HG03558 (cell line): Measurements from ENCODE around the gene AK9.

Experiments used
- ATAC-seq: cut with Tn5 transposase; IDR thresholded peaks from one replicate; pipeline ENCODE4 v1.9.1; 2021; ENCODE audit warnings: moderate number of reproducible peaks; ENCODE audit not compliant: unreplicated experiment; ENCODE audit errors: extremely low read depth

Gene AK9

DNA sequence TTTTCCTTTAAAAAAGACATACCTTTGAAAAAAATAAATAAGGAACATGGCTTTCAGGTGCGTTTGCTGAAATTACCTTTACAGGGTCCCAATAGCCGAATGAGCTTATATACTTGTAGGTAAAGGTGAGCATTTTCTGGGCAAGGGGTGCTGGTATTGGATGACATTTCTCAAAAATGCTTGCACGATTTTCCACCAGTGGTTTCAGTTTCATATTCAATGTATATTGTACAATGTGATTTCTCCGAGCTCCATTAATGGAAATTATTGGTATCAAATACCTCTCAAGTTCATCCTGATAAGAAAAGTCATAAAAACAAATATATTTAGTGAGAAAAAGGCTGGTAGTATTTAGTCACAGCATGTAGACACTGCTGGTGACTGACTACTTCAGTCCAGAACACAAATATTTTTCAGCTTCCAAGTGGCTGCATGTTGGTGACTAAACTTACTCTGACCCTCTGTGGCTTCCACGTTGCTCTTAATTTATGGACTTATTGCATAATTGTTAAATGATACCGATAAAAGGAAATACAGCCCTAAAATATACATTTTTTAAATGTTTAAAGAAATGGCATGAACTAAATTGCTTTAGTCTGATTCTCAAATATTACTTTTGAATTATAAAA, 175.1 kb downstream of the AK9 start:
- ATAC-seq, result no peak

DNA sequence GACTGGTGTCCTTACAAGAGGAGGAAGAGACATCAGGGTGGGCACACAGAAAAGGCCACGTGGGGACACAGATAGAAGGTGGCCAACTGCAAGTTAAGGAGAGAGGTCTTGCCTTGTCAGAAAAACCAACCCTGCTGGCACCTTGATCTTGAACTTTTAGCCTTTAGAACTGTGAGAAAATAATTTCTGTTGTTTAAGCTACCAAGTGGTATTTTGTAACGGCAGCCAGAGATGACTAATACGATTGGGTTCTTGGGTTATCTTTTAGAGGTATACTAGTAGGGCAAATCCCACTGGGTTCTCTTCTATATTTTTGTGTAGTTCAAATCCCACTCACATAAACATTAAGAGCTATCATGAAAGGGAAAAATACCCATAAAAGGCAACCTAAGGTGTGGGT, 176.1 kb downstream of the AK9 start:
- no peak for ATAC-seq

DNA sequence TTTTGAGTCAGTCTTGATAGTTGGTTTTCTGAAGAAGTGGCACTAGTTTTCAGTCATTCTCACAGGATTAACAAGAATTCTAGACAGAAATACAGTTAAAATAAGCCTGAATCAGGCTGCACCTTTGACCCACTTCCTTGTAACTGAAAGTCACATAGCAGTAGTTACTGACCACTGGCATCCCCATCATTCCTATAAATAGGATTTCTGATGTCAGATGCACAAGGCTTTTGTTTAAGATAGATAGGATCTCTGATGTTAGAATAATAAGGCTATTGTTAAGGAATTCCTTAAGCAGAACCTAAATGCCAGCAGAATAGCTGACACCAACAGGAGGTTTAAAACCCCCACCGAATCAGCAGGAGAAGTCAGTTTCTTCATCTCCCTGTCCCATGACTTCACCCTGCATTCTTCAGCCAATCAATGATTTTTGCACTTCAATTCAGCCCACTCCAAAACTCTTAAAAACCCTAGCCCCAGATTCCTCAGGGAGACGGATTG, 177.4 kb downstream of the AK9 start:
- ATAC-seq, result no peak

DNA sequence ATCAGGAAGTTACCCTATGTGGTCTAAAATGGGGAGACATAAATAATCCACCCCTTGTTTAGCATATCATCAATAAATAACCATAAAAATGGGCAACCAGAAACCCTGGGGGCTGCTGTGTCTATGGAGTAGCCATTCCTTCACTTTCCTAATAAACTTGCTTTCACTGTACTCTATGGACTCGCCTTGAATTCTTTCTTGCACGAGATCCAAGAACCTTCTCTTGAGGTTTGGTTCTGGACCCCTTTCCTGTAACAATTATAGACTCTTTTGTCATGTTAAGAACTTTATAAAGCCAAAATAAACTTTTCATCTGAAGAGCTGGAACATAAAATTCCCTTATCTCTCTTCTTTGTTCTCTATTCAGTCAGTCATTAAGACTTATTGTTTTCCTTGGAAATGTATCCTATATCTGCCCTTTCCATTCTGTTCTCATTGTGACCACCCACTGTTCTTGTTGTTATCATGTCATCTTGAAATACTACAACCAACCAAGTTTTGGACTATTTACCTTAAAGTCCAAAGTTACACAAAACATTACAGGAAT, 178.7 kb downstream of the AK9 start:
- no peak for ATAC-seq

DNA sequence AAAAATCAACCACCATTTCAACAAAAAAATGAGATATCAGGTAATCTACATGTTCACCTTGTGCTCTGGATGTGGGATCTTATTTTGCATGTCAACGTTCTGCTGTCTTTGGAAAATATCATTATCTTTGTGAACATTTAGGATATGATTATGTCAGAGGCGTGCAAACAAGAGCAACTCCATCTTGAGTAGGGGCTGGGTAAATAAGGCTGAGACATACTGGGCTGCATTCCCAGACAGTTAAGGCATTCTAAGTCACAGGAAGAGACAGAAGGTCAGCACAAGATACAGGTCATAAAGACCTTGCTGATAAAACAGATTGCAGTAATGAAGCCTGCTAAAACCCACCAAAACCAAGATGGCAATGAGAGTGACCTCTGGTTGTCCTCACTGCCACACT, 179.2 kb downstream of the AK9 start:
- no peak for ATAC-seq

DNA sequence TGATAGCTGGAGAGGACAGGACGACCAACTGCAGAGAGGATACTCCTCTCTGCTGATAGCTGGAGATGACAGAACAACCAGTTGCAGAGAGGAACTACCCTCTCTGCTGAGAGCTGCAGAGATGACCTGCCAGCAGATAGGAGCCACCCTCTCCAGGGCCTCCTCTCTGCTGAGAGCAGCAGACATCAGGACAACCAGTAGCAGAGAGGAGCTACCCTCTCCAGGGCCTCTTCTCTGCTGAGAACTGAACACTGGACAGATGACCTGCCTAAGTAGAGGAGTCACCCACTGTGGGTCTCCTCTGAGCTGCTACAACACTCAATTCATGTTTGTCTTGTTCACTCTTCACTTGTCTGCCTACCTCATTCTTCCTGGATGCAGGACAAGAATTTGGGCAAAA, 180.6 kb downstream of the AK9 start:
- no peak for ATAC-seq

DNA sequence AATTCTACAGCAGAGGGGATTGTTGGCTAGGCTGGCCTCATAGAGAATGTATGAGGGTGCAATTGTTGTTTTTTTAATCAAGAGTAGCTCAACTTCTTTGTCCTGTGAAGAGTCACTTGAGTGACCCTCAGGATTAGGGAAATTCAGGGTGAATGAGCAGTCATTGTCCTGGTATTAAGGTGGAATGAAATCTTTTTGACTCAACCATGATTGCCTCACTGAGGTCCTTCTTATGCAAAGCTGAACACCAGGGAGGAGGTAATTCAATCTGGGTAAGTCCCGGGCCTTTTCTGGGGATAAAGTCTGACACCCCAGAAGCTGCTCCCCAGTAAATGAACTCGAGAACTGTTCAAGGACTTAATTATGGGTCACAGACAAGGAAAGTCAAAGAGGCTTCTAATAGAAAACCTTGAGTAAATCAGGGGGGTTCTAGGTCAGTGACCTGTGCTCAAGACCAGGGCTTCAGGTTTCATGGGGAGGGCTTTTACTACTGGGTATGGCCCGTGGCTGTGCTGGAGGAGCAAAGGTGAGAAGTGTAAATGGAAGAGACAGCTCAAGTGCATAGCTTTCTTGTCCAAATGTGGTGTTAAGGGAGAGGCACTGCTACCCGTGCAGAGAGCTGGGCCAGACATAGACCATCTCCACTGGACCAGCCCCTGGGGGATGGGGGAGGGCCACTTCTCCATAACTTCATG, 182.7 kb downstream of the AK9 start:
- no peak for ATAC-seq

DNA sequence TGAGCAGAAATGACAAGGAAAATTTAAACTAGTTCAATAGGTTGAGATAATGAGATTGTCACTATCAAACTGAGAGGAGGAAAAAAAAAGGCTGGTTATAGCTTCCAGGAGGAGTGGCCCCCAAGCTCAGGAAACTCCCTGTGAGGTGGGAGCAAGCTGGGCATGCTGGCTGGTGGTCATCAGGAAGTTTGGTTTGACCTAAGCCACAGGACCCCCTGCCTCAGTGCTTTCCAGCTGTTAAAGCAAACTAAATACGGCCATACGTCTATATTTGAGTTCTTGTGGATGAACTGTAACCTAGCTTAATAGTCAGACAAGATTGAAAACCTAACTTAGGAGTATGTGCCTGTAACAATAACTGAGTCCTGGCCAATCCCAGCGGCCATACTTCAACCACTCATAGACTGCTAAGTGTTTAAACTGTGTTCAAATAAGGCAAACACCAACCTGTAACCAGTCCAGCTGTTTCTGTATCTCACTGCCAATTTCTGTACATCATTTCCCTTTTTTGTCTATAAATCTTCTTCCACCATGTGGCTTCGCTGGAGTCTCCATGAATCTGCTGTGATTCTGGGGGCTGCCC, 183.4 kb downstream of the AK9 start:
- ATAC-seq, result no peak

DNA sequence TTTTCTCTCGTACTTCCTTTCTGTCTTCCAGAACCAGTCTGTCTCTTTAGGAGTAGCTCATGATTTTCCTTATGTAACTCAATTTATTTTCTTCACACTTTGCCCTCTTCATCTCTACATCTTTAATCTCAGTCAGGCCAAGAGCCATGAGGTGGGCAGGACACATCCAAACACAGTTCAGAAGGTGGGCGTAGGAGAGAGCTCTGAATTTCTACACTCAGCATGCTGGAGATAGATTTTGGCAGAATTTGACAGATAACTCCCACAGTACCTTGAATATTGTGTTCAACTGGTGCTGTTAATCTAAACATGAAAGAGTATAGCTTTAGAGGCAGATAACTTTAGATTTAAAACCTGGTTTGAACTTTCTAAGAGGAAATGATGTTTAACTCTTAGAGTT, 184.2 kb downstream of the AK9 start:
- no peak for ATAC-seq

DNA sequence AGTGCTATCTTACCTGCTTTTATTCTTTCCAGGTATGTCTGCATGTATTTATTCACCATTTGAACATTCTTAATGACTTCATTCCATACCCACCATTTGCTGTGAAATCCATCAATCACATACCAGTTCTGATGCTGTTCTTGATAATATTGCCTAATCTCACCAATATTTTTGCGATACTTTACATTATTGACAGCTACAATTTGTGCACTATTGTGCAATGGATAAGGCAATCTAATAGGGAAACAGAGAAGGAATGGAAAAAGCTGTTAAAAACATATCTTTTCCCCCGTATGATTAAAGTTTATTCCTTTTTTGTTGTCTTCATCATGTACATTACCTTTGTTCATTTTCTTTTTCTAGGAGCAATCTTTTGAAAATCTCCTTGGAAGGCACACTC, 184.7 kb downstream of the AK9 start:
- ATAC-seq, result no peak

DNA sequence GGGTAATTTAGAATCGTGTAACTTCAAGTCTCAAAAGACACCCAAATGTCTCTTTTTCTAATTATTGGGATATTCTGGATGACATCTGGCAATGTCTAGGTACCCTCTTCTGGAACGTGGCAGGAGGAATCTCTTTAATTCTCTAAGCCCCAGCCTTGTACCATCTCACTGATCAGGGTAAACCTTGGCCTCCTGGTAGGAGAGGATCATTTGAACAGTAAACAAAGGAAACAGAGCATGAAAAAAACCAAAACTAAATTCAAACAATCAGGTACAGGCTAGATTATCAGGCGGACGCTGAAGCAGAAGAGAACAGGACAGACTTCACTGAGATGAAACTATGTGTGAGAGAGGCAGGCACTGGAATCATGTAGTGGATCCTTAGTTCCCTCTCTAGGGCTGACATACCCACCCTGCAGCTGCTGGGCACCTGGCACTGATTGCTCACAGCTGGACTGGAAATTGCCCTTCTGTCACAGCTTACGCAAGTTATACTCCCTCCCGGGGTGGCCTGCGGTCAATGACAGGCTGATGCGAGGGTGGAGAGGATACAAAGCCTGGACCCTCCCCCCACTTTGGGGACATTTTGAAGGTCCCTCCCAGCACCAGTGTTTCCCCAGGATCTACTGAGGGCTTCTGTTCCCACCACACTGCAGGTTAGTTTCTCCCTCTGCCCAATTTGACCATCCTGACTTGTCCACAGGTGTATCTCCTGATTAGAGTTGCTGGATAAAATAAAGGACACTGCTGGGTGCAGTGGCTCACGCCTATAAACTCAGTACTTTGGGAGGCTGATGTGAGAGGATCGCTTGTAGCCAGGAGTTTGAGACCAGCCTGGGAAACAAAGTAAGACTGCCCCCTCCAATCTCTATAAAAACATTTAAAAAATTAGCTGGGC, 187.4 kb downstream of the AK9 start:
- ATAC-seq, result no peak

DNA sequence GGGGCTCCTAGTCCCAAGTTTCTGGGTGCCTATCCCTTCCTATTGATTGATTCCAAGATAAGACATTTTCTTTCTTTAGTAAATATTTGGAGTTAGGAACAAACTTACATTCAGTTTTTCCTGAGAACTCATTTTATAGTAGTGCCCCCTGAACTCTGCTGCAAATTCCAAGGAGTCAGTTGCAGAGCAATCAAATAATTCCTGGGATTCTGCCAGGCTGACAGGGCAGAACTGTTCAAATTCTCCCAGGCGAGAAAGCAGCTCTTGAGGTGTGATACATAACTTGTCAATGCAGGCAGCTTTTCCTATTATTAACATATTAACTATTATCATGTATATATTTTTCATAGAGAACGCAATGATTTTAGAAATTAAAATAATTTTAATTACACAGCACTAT, 192.1 kb downstream of the AK9 start:
- no peak for ATAC-seq

DNA sequence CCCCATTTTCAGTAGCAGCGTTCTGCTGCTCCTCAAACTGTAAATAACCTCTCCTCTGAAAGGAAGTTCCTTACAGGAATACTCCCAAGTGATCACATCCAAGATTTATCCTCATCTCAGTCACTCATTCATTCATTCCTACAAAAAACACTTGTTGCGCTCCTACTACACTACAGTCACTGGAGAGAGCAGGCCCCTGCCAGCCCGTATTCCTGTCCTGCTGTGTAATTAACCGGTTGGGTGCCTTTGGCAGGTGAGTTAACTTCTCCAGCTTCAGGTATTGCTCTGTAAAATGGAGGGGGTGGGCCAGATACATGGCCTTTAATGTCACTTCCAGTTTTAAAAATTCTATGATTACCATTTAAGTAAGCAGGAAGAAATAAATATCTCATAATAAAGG, 192.9 kb downstream of the AK9 start:
- no peak for ATAC-seq

DNA sequence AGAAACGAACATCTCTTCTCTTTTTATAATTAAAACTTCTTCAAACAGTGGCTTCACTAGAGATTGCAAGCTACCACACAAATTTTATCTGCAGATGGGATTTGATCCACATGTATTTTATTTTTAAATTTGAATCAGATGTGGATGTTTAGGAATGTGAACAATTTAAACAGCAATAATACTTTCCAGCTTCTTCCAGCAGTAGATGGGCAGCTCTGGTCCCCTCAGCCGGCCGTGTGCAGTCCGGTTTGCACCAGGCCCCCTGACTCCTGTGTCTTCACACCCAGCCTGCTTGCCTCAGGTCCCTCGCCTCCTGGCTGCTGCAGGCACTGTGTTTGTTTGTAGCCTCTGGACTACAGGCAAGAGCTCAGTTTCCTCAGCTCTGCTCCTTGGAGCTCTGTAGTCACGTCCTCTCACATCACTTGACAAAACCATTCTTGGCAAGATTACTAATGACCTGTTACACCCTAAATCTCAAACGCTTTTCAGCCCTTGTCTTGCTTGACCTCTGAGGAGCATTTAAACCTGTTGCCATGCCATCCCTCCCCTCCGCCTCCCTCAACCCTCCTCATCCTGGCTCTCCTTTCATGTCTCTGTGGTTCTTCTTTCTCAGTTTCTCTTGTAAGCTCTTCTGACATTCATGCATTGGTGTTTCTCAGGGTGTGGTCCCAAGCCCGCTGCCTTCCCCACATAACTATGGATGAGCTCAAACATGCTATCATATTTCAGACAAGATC, 194.8 kb downstream of the AK9 start:
- no peak for ATAC-seq

DNA sequence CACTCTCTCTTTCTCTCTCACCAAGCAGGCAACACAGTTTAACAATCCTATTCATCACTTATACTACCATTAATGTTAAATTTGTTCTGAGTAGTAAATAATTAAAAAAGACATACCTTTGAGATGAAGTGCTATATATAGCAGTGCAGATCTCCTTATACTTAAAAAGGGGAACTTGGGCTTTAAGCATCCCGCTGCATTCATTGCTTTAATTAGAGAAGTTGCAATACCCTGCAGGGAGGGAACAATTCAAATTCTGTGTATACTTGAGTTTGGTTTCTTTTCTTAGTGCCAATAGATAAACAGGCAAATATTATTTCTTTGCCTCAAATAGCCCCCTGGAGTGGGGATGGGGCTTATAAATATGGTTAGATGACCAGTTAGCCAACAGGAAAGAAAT, 197.1 kb downstream of the AK9 start:
- no peak for ATAC-seq

DNA sequence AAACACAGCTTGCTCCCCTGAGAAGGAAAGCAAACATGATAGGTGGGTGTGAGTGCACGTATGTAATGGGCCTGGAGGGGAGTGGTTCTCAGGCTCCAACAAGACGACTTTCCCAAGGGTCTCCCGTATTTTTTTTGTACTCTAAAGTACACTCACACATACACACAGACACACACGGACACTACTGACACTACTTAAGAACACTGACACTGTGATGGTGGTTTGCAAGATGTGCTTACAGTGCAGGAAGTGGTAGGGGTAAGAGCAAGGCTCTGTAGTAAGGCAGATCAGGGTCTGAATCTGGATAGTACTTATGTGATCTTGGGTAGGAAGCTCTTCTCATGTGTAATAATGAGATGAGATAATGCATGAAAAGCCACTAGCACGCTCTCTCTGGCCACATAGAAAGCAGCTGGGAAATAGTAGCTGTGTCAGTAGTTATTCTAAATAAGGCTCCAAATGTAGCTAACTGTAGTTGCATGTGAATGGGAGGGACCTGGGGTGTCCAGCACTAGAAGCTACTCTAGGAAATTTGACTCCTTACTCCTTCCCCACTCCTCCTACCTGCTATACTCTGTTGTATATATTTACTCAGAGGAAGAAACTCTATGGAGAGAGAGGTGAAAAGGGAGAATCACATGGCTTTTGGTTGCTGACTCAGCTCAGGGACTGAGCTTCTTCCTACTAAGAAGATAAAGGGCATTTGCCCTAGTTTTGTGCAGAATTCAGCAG, 199.6 kb downstream of the AK9 start:
- ATAC-seq, result no peak

DNA sequence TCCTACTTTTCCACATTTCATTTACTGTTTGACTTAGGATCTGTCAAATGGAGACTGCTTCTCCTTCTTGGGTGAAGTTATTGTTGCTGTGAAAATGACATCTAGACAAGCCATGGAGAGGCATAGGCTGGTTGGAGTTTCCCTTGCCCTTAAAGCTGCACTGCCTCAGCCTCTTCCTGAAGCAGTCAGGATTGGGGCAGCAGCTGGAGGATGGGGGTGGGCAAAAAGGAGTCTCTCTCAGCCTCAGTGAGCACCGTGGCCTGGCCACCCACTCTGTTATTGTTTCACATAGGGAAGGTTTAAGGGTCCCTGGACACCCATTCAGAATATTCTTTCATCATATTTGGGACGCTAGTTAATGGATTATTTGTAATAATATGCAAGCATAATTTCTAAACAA, 200.3 kb downstream of the AK9 start:
- ATAC-seq, result no peak

DNA sequence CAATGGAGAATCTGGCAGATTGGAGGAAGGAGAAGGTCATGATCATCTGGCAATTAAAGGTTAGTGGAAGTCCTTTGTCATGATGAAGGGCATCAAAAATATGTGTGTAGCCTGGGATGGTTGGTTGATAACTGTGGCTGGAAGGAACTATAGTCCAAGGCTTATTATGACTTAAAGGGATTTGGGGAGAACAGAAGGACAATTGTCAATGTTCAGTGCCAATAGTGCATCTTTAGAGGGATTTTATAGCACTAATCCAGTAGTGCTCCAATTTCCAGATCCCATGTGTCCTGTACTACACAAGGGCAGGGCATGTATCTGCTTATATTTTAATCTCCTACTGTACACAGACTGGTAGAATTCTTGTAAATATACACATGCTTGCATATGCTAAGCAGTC, 203.0 kb downstream of the AK9 start:
- no peak for ATAC-seq

DNA sequence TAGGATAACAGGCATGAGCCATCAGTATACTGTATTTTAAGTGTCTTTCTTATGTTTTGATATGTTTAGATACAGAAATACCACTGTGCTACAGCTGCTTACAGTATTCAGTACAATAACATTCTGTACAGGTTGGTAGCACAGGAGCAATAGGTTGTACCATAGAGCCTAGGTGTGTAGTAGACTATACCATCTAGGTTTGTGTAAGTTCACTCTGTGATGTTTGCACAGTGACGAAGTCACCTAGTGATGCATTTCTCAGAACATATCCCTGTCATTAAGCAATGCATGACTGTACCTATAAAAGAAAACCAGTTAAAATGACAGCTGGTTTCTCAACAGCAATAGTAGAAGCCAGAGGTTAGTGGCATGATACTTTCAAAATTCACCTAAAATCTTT, 204.9 kb downstream of the AK9 start:
- ATAC-seq, result no peak
